GM21423 (cell line): Measurements from ENCODE around the gene UROC1.

ENCODE experiments used
- ATAC-seq: cut with Tn5 transposase; IDR thresholded peaks from one replicate; pipeline ENCODE4 v1.9.1; 2021; ENCODE audit warnings: mild to moderate bottlenecking, moderate library complexity; ENCODE audit not compliant: unreplicated experiment

Gene UROC1

DNA sequence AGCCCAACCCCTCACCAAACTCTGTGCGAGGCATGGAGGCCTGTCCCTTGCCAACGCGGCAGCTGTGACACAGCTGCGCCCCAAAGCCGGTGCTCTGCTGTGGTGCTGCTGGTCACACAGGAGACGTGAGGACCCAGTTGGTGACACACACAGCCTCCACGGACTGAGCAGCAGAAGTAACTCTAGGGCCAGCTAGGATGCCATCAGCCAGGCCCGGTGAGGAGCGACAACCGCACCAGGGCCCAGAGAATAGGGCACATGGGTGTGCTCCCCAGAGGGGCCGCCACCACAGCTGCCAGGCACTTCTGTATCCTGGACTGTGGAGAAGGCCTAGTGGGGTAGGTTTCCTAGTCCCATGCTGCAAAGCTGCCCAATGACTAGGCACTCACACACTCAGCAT, 52.6 kb downstream of the UROC1 start:
- no peak for ATAC-seq

DNA sequence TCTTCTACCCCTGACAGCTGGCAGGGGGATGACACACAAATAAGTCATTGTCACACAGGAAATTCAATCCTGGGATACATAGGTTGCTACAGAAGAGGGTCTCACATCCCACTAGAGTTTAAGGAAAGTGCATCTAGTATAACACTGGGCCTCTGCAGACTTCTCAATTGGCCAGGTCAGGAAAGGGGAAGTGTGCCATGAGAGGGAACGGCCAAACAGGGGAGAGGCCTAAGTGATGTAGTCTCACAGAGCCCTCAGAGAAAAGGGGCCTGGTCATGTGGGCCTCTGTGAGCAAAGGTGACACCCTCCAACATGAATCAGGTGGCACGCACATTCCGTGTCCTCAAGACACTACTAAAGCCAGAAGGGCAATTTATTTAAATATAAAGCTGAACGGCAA, 53.1 kb downstream of the UROC1 start:
- no peak for ATAC-seq

DNA sequence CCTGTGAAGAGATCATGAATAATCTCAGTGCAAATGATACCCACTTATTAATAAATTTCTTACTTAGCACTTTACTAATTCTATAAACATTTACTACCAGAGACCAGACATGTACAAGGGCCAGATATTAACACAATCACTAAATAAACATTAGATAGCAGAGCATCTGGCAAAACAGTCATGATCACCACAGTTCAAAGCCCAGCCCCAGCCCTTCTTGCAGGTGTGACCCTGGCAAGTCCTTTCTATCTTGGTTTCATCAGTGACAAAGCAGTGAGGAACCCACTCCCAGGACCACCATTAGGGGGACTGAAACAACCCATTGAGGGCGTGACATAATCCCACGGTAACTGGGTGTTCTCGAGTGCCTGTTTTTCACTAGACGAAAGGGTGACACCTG, 53.5 kb downstream of the UROC1 start:
- ATAC-seq: no peak

DNA sequence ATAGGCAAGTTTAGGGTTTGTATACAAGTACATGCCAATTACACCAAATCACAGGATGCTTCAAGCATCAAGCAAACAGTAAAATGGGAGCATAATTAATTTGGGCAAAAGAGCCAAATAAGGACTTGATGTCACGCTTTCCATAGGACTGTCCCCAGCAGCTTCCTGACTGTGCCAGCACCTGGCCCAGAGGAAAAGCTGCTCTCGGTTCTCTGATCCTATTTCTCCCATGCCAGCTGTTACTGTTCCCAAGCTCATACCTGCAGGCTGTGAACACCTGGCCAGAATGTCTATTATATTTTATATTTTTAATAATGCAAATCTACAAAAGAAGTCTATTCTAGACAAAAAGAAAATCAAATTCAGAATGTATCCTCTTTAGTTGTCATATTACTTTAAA, 54.1 kb downstream of the UROC1 start:
- no peak for ATAC-seq

DNA sequence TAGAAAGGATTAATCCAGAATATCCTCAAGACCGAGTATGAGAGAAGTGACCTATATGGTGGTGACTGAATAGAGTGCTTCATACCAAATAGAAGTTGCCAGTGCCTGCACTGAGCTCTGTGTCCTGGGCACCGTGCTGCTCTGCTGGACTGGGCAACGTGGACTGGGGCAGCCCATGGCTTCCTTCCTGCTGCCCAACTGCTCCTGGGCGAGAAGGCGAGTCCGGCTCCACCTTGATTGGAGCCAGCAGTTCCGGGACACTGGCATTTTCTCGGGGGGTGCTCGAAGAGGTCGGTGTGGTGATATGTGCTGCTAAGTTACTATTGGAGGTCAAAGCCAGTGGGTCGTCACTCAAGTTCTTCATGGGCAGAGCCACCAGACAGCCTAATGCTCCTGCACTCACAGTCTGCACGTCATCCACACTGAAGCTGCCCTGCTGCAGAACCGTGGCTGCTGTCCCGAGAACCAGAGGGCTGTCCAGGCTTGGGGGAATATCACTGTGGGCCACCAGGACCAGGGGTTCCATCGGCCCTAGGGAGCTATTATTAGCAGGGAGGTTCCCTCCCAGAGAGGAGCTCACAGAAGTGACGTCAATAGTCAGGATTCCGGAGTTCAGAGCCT, 56.0 kb downstream of the UROC1 start:
- no peak for ATAC-seq

DNA sequence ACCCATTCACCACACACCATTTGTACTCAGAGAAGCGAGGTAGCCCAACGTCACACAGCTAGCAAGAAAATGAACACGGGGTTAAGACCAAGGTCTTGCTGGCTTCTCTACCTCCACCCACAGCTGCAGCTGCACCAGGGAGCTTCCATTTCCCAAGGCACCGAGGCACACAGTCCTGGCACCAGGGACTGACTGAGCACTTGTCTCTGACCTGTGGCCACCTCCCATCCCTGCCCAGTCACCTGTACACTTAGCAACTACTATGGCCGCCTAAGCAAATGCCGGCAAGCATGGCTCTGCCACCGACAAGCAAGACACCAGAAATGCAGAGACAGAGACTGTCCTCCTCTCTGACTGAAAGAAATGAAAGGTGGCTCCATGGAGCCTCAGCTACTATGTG, 57.2 kb downstream of the UROC1 start:
- ATAC-seq: no peak

DNA sequence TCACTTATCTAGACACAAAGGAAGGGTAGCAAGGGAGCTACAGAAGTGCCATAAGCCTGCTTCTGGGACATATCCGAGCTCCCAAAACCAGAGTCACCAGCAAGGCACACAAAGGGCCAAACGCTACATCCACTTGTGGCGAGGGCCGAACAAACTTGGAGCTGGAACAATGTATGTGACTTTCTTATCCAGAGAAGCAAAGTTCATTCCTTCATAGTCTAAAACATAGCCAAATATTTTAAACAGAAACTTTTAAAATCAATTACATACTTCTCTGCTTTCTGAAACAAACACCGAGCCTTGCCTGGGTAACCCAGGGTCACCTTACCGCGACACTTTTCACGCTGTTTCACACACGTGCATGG, 57.8 kb downstream of the UROC1 start:
- ATAC-seq: no peak

DNA sequence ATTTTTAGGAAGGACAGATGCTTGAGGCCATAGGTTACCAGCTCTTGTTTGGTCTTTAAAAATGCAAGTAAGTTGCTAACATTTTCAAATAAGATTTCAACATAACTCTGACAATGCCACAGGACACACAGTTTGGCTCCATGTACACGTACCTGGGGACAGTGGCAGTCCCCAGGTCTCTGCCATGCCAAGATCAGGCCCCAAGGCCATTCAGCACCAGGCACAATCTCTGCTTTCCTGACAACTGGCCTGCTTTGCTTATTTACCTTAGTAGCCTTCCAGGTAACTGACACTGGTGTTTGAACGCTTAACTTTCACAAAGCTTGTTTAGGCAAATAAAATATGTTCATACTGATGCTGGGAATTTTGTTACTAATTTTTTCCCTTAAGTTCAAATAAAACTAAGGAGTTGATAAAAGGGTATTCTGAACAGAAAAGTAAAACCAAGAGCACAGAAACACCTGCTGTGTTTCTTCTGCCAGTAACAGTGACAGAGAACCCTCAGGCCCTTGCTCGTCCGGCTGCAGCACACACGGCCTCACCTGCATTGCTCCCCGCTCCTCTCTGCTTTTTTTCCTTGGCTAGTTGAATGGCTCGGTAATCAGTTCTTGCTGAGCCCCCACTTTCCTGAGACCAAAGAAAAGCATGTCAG, 58.3 kb downstream of the UROC1 start:
- ATAC-seq: no peak

DNA sequence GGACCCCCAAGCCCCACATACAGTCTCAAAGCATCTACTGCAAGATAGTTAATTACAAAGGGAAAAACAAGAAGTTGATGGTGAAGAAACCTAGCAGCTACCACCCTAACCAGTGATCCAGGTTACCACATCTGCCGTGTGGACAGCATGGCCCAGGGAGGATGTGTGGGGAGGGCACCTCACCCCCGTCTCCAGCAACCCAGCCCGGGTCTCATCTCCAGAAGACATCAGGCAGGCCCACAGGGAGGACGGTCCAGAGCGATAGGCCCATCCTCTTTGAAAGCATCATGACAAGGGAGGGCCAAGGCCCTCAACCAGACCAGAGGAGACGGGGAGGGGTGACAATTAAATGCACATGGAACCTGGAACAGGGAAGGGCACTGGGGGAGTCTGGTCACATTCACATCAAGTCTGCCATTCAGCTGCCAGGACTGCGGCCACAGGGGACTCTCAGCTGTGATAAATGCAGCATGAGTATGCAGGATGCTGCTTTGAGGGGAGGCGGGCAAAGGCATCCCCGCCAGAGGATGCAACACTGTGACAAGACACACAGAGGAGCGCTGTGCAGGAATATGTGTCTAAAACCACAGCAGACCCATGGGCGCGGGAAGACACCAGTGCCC, 60.7 kb downstream of the UROC1 start:
- ATAC-seq: no peak

DNA sequence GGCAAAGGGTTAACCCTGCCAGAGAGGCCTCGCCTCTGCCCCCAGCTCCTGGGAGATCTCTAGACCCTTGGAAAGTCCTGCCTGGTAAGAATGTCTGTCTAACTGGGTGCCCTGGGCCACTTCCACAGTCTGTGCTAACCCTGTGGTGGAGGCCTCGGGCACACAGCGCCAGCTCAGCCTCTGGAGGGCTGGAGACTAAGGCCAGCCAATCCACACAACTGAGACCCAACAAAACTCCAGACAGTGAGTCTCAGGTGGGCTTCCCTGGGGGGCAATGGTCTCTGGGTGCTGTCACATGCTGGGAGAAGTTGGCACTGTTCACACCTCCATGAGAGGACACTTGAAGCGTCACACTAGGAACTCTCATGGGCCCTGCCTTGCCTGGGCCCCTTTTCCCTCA, 61.4 kb downstream of the UROC1 start:
- no peak for ATAC-seq

DNA sequence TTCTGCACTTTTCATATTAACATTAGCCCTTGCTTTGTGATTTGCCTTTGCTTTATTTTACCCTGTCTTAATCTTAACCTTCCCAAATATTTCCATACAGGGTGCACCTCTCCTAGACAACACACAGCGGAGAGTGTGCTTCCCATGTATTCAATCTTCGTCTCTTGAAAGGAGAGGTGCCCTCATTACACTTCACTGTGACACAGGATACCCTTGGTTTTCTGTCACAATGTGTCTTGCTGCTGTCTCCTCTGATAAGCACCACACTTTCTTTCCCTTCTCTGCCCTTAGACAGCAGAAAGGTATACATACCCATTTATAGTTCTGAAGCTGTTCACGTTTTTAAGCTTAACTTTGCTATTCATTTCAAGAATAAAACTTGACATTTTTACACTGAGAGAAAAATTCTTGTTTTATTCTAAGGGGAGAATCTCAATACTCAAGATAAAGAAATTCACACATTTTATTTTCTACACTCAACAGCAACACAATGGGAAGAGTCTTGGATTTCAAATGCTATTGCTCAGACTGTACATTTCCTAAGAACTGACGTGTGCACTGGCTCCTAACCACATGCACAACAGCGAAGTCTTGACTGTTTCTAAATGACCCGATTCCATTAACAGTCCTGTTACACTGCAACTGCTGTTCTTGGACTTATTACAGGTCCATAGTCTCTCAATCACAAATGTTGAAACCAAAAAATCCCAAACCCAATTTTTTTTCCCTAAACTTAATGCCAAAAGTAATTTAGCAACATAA, 63.0 kb downstream of the UROC1 start:
- no peak for ATAC-seq

DNA sequence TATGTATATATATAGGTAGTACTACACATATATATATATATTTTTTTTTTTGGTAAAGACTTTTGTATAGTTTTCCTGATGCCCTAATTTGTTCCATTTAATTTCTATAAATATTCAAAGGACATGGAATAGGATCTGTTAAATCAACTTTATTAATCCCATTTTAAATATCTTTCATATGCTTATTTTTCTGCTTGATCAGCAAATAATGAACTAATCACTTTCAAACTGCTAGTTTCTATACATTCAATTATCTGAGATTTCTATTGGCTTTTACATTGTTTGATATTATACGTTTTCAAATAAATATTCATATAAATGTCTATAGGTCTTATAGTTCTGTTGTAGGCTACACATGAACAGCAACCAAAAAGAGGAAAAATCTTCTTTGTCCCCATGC, 63.5 kb downstream of the UROC1 start:
- no peak for ATAC-seq

DNA sequence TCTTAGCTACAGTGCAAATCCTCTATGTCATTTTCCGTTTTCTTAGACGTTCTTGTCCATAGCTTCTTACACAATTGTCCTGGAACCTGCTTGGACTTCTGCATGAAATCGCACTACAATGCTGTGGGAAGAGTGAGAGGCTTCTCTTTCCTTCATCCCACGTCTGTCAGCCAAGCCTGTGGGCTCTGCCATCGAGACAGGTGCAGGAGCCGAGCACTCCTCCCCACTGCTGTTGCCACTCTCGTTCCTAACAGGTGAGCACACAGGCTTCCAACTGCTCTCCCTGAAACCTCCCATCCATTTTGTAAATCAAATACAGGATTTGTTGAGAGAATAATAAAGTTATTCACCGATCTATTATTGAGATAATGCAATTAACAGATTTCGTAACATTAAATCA, 65.4 kb downstream of the UROC1 start:
- no peak for ATAC-seq

DNA sequence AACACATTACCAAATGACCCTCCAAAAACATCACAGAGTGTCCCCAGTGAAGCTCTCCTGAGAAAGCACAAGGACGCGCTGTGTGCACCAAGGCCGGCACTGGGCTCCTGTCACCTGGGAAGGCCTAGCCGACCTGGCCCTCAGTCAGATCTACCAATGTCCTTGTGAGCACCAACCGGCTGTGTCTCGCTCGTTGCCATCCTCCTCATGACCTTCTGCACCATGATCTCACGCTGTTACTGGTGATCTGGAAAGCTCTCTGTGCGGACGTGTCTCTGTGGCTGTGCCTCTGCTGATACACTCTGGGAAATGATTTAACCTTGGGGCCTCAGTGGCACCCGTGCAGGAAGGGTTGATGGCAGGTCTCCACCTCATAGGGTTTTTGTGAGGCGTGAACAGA, 66.1 kb downstream of the UROC1 start:
- ATAC-seq: no peak

DNA sequence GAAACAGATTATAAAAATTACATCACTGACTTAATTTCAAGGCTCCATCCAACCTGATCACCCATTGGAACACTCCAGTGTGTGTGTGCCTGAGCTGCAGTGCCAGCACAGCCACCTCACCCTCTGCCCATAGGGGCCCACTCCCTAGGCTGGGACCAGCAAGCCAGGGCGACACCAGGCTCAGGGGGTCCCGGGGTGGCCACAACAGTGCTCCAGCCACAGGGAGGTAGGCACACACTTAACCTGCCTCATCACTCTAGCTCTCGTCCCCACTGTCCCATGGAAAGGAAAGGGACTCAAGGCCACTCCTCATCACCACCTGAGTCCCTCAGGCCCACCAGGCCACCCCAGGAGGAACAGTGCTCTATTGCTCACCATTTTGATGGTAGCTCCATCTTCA, 66.8 kb downstream of the UROC1 start:
- ATAC-seq: no peak

DNA sequence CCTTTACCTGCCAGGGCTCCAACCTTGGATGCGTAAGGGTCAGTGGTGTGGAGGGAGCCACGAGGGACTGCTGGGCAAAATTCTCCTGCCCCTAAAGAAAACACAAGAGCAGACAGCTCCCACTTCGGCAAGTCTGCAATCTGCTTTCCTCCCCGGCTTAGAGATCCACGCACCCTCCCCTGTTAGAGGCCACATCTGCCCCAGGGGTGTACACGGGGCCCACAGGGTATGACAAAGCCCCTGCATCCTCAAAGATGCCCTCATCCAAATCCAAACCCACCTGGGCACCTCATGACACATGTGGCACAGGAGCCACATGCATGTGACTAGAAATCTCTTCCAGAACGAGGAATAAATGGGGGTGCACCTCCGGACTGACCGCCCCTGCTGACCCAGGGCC, 67.4 kb downstream of the UROC1 start:
- ATAC-seq: no peak

DNA sequence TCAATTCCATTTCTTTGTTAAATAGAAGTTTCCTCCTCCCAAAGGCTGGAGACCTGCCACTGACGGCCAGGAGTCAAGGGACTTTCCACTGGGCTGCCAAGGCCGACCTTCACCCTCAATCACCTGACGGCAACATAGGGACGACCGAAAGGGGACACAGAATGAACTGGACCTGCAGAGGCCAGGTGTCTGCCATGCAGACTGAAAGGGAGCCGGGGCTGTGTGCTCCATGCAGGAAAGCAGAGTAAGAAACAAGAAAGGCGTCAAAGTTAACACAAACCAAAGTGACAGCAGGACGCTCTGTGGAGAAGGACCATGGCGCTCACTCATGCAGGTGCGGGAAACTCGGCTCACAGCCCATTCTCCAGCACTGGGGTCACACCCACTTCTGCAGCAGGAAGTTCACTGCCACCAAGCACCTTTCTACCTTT, 67.9 kb downstream of the UROC1 start:
- ATAC-seq: no peak

DNA sequence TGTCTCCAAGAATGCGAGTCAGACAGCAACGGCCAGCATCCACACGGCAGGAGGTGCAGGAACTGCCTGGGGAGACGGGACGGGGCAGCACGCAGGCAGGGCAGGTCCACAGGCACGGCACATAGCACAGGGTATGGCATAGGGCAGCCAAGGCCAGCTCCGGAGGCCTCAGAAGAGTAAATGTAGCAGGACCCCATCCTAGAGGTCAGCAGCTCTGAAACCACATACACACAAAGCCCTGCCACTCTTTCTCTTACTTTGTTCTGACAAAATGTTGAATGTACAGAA, 68.7 kb downstream of the UROC1 start:
- ATAC-seq: no peak

DNA sequence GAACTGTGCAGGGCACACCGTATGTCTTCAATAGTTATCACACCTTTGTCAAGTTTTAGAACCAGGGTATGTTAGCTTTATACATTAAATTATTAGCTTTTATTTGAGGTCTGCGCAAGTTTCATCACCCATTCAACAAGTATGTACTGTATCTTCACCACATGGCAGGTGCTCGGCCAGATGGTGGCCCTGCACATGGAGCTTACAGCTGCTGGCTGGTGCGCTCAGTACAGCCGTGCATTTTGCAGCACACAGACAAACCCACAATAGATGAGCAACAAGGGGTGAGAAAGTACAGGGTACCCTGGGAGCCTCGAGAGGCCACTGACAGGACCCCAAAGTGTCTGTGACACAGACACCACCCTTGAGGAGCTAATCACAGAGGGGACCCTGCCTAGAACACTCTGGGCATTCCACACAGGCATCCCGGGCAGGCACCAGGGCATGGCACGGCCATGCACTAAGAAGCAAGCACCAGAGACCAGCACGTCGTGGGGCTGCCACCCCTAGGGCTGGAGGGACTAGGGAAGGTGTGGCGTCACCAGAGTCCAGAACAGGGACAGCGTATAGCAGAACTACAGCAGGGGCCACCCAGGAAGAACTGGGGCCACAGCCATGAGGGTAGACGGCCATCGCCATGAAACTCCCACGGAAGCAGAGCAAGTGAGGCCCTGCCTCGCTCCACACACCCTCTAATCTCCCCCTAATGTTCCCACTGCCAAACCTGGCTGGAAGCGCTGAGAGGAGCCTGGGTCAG, 69.3 kb downstream of the UROC1 start:
- ATAC-seq: no peak

DNA sequence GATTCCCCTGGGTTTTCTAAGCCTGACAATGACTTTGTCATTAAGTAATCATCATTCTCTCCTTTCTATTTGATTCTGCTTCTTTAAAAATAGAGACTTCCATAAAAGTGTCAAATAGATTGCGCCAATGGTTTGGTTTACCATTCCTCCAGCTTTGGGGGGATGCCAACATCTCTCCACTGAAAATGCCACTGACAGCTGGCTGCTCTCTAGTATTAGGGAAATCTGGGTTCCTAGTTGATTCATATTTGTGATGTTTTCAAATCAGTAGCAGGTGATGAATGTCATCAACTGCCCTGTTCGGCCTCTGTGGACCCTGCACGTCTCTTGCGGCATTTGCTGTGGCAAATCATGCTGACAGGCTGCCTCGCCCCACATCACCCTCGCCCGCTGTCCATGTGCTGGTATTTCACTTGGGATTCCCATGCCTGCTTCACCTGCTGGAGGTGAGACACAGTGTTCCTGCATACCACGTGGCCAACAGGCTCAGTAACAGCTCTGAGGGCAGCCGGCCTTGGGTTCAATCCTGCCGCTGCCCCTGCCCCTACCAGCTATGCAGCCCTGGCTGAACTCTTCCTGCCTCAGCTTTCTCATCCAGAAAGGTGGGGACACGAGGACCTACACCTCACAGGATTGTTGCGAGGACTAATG, 70.0 kb downstream of the UROC1 start:
- no peak for ATAC-seq

DNA sequence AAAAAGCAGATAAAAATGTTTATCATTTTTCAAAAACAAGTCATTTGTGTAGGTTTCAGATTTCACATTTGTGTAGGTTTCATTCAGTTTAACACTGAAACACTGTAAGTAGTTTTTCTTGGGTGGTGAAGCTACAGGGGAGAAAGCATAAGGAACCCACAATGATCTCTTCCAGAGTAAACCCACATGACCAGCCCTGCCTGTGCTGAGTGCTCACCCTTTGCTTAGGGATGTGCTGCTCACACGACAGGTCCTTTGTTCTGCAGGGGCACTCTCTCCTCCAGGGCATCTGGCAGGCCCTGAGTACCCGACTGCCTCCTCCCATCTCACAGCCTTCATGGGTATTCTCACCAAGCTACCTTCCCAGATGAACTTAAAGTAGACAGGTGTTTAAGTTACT, 70.8 kb downstream of the UROC1 start:
- no peak for ATAC-seq
